ENCODE results near the gene PRKCZ.

DNA sequence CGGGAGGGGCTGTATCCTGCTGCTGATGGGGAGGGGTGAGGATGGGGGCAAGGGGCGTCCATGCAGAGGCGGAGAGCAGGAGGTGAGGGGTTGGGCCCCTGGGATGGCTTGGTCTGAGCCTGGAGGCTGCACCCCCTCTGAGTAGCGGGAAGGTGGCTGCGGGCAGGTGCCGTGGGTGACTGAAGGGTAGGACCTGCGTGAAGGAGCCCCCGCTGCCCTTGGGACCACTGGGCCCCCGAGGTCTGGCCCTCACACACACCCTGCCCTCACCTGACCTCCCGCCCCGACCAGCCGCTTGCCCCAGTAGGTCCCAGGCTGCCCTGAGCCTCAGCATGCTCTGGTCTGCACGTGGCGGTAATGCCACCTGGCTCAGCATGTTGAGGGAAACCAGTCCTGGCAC, 165.1 kb downstream of the PRKCZ start:
- TF ChIP-seq POLR2A (IDR thresholded peaks at IDR 0.05; ENCODE audit: low read depth, low read length), result no peak
- TF ChIP-seq TAF1 (IDR thresholded peaks at IDR 0.05; ENCODE audit: low read depth, low read length), result no peak
